Endothelial cell of umbilical vein (primary cell): ENCODE data around the gene TLR5. TPM values are rescaled to one million over a fixed set of nuclear protein-coding genes. Genes with fewer than 3 reads are reported as not detected.

ENCODE experiments used
- BruUV-seq: library from RNA; stranded (reverse); fragments of 400-500 nt; replicated peaks from 2 replicates; lab custom pipeline; 2021; lab: Mats Ljungman, UMichigan
- CTCF ChIA-PET: fragments of 300-600, 350-600 bp; sonication (Branson Sonifier 250); formaldehyde crosslinking; loops from one replicate; lab custom pipeline; 2021; ENCODE audit warnings: antibody characterized with exemption, inconsistent platforms; lab: Charles Lee
- POLR2A ChIA-PET: fragments of 300-600, 350-600 bp; sonication (Branson Sonifier 250); formaldehyde crosslinking; loops from one replicate; lab custom pipeline; 2021; ENCODE audit warnings: antibody characterized with exemption, inconsistent platforms; lab: Charles Lee
- DNase-seq: peaks from one replicate; pipeline ENCODE4 v3.0.0-alpha.2; 2011; ENCODE audit warnings: low read depth, low spot score
- FAIRE-seq: peaks from 2 replicates; lab custom pipeline; 2011; peaks lifted over from hg19 to GRCh38; lab: Jason Lieb, UNC
- H2AFZ ChIP-seq: 2 replicates; pipeline ENCODE4 v1.6.0; 2012; ENCODE audit warnings: low read depth, low read length, control low read depth, inconsistent platforms
- H3K27ac ChIP-seq: 2 replicates; pipeline ENCODE4 v1.5.1; 2011; ENCODE audit warnings: low read depth, mild to moderate bottlenecking, control low read depth, low read length, moderate library complexity; ENCODE audit not compliant: insufficient read depth
- H3K27me3 ChIP-seq, 2 experiments: 2 replicates each; pipeline versions ENCODE4 v1.6.0 to v1.6.1; 2011; ENCODE audit warnings: low read length in 2 of 2, mixed read lengths in 1 of 2; ENCODE audit not compliant: control insufficient read depth in 2 of 2, insufficient read depth in 2 of 2
- H3K36me3 ChIP-seq, 2 experiments: 2 replicates in 1 of 2; 3 replicates in 1 of 2; pipeline ENCODE4 v1.5.1; 2011; ENCODE audit warnings: low read length in 2 of 2, mild to moderate bottlenecking in 1 of 2, moderate library complexity in 1 of 2; ENCODE audit not compliant: control insufficient read depth in 2 of 2, insufficient read depth in 2 of 2; ENCODE audit errors: extremely low read depth in 1 of 2
- H3K4me1 ChIP-seq: 3 replicates; pipeline ENCODE4 v1.5.1; 2011; ENCODE audit warnings: mild to moderate bottlenecking, low read length; ENCODE audit not compliant: control insufficient read depth, insufficient read depth; ENCODE audit errors: extremely low read depth
- H3K4me2 ChIP-seq: 2 replicates; pipeline ENCODE4 v1.6.1; 2011; ENCODE audit warnings: low read length, control low read depth, mixed read lengths; ENCODE audit not compliant: insufficient read depth
- H3K4me3 ChIP-seq, 3 experiments: fragments of 200-600 bp in 1 of 3; sonication (generic), shearing (Covaris generic) in 1 of 3; replicated peaks in 1 of 3; 2 replicates each; pipeline ENCODE4 v1.5.1; 2011 to 2016; ENCODE audit warnings: control low read depth in 3 of 3, low read length in 3 of 3, mild to moderate bottlenecking in 2 of 3, inconsistent platforms in 1 of 3, low read depth in 1 of 3, moderate library complexity in 1 of 3; ENCODE audit not compliant: insufficient read depth in 1 of 3
- H3K79me2 ChIP-seq: 2 replicates; pipeline ENCODE4 v1.6.0; 2012; ENCODE audit warnings: low read length, inconsistent platforms; ENCODE audit not compliant: control insufficient read depth, insufficient read depth
- H3K9ac ChIP-seq: replicated peaks from 2 replicates; pipeline ENCODE3; 2011; ENCODE audit warnings: low read length, control low read depth; ENCODE audit not compliant: insufficient read depth; ENCODE audit errors: extremely low read depth
- H3K9me1 ChIP-seq: replicated peaks from 3 replicates; pipeline ENCODE4 v1.6.0; 2011; ENCODE audit warnings: mild to moderate bottlenecking, low read length; ENCODE audit not compliant: control insufficient read depth, insufficient read depth; ENCODE audit errors: extremely low read depth
- H3K9me3 ChIP-seq: replicated peaks from 2 replicates; pipeline ENCODE4 v1.5.1; 2012; ENCODE audit warnings: low read length, inconsistent platforms; ENCODE audit not compliant: control insufficient read depth, insufficient read depth
- H4K20me1 ChIP-seq: replicated peaks from 2 replicates; pipeline ENCODE3; 2011; ENCODE audit warnings: mild to moderate bottlenecking, low read length; ENCODE audit not compliant: control insufficient read depth, insufficient read depth; ENCODE audit errors: extremely low read depth
- CTCF ChIP-seq, 2 donors: IDR thresholded peaks; 1 replicate in 1 of 2; 2 replicates in 1 of 2; pipeline ENCODE4 v1.5.1; 2011; ENCODE audit warnings: low read length in 2 of 2, mild to moderate bottlenecking in 2 of 2, moderate library complexity in 2 of 2, control low read depth in 1 of 2, inconsistent platforms in 1 of 2, low read depth in 1 of 2; ENCODE audit not compliant: insufficient read depth in 1 of 2; ENCODE audit errors: extremely low read depth in 1 of 2
- EZH2 ChIP-seq: IDR thresholded peaks from 2 replicates; pipeline ENCODE4 v1.6.1; 2012; ENCODE audit warnings: borderline replicate concordance, low read depth, mild to moderate bottlenecking, moderate library complexity, low read length, inconsistent platforms; ENCODE audit not compliant: severe bottlenecking
- FOS ChIP-seq: IDR thresholded peaks from 2 replicates; pipeline ENCODE4 v1.6.1; 2011; ENCODE audit warnings: mild to moderate bottlenecking, low read length, moderate library complexity, borderline replicate concordance; ENCODE audit not compliant: insufficient read depth
- GATA2 ChIP-seq: IDR thresholded peaks from 2 replicates; pipeline ENCODE4 v1.7.0; 2011; ENCODE audit warnings: low read depth, mild to moderate bottlenecking, moderate library complexity, mixed read lengths, low read length; ENCODE audit not compliant: insufficient read length, insufficient read depth
- JUN ChIP-seq: IDR thresholded peaks from 2 replicates; pipeline ENCODE4 v1.6.1; 2011; ENCODE audit warnings: borderline replicate concordance, low read depth; ENCODE audit not compliant: insufficient read length, insufficient read depth
- MAX ChIP-seq: IDR thresholded peaks from 2 replicates; pipeline ENCODE4 v1.6.1; 2011; ENCODE audit not compliant: insufficient read depth, insufficient read length
- MYC ChIP-seq: IDR thresholded peaks from one replicate; pipeline ENCODE4 v1.6.1; 2011; ENCODE audit warnings: mild to moderate bottlenecking, low read depth, low read length
- POLR2A ChIP-seq: IDR thresholded peaks from 2 replicates; pipeline ENCODE4 v1.6.1; 2012; ENCODE audit warnings: low read depth, mild to moderate bottlenecking, control low read depth, low read length
- POLR2AphosphoS5 ChIP-seq: IDR thresholded peaks from 2 replicates; pipeline ENCODE4 v1.6.1; 2012; ENCODE audit warnings: low read depth, mild to moderate bottlenecking, control low read depth, low read length, moderate library complexity; ENCODE audit not compliant: insufficient read depth
- dilution Hi-C: fragments of 300-500 bp; cut with MboI; formaldehyde crosslinking; loops from one replicate; pipeline ENCODE4 v1.15.0; 2019; ENCODE audit warnings: low sequenced_read_pairs; ENCODE audit not compliant: extremely low pct_ligation_motif_present
- intact Hi-C: fragments of 100-400 bp; cut with micrococcal nuclease; formaldehyde crosslinking; loops from one replicate; pipeline ENCODE4 v1.10.0; 2022
- polyA plus RNA-seq, 4 experiments: library from polyadenylated mRNA; depleted of rRNA in 3 of 4; stranded (reverse) in 3 of 4; unstranded in 1 of 4; fragments of >200 nt; gene quantifications; 2 replicates each; pipeline versions ENCODE4 v1.2.1 to v1.2.3, GENCODE V29; 2011 to 2012; ENCODE audit warnings: missing spikeins in 1 of 4
- total RNA-seq: library from RNA; stranded (reverse); gene quantifications from 2 replicates; pipeline ENCODE4 v1.2.3, GENCODE V29; 2021

TLR5 gene
- total and polyA plus RNA-seq, 2 donors (not counting 3 experiments of a cell fraction or from before 2014, with no cell fraction given): 0.15 to 0.25 TPM

- no peak for DNase-seq
- intact Hi-C loops: no loop called here
These were observed 36.7 kb upstream of the TLR5 start for GRCh38 chr1:223179786-223180185.

More at GRCh38 chr1:223179786-223180185, 36.7 kb upstream of the TLR5 start:
- no peaks in the 10 kb centered on the region for H3K9me1 ChIP-seq
- H3K36me3 ChIP-seq: no peaks in the 10 kb centered on the region
- TF ChIP-seq POLR2AphosphoS5 (no peak), POLR2A (no peak), JUN (no peak), FOS (no peak), CTCF (IDR thresholded peaks at IDR 0.05; ENCODE audit: extremely low read depth in 1 of 2, insufficient read depth in 1 of 2, low read depth in 1 of 2, low read length in 2 of 2) (no peak), GATA2 (no peak), MYC (no peak), EZH2 (no peak), MAX (no peak)
- no peak overlapping the region for H2AFZ ChIP-seq
- ChIA-PET POLR2A (no interaction called here), CTCF (no interaction called here)
- H3K27me3 ChIP-seq: no peaks in the 10 kb centered on the region
- H3K9me3 ChIP-seq: no peaks in the 10 kb centered on the region
- no peak overlapping the region for H3K4me3 ChIP-seq
- no peak overlapping the region for H3K4me2 ChIP-seq
- H3K27ac ChIP-seq: no peak overlapping the region
- no peak overlapping the region for H3K9ac ChIP-seq
- no peaks in the 10 kb centered on the region for H3K4me1 ChIP-seq
- no peaks in the 10 kb centered on the region for H3K79me2 ChIP-seq
- dilution Hi-C loops: no loop called here
- FAIRE-seq: no peak
- no peaks in the 10 kb centered on the region for H4K20me1 ChIP-seq
- no TSS peak for BruUV-seq
